LNCAP (cell line): Measurements from ENCODE around the gene WNT16.

Source experiments
- TF ChIP-seq, protein P1 (sequence below): fragments of 450-650 bp; IDR thresholded peaks from 2 replicates; pipeline ENCODE4 v1.5.1; 2017; ENCODE audit warnings: mild to moderate bottlenecking

Gene WNT16

DNA sequence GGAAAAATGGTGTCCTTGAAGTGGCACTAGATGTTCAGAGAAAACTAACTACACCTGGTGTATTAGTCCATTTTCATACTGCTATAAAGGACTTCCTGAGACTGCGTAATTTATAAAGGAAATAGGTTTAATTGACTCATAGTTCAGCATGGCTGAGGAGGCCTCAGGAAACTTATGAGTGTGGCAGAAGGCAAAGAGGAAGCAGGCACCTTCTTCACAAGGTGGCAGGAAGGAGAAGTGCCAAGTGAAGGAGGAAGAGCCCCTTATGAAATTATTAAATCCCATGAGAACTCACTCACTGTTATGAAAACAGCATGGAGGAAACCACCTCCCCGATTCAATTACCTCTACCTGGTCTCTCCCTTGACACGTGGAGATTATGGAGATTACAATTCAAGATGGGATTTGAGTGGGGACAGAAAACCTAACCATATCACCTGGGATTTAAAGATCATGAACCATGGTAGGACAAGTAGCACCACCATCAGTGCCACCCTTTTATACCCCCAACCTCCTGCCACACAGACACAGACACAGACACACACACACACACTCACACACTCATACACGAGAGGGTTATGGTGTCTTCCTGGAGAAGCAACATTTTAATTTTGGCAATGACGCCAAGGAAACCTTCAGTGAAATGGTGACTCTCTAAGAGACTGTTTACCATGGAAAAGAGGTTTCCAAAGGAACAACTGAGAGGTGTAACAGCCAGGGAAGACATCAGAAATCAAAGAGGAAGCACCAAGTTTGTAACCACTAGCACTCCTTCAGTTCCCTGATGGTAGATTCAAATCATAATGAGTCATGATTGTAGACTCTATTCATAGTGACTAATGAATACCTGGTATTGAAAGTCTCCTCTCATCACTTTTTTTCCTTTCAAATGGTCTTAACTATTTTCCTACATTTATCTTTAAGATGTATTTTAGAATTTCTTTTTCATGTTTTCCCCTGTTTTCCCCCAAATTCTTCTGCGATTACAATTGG lies 41.8 kb upstream of the WNT16 start:
- TF ChIP-seq, protein P1, sequence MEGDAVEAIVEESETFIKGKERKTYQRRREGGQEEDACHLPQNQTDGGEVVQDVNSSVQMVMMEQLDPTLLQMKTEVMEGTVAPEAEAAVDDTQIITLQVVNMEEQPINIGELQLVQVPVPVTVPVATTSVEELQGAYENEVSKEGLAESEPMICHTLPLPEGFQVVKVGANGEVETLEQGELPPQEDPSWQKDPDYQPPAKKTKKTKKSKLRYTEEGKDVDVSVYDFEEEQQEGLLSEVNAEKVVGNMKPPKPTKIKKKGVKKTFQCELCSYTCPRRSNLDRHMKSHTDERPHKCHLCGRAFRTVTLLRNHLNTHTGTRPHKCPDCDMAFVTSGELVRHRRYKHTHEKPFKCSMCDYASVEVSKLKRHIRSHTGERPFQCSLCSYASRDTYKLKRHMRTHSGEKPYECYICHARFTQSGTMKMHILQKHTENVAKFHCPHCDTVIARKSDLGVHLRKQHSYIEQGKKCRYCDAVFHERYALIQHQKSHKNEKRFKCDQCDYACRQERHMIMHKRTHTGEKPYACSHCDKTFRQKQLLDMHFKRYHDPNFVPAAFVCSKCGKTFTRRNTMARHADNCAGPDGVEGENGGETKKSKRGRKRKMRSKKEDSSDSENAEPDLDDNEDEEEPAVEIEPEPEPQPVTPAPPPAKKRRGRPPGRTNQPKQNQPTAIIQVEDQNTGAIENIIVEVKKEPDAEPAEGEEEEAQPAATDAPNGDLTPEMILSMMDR, result no peak

DNA sequence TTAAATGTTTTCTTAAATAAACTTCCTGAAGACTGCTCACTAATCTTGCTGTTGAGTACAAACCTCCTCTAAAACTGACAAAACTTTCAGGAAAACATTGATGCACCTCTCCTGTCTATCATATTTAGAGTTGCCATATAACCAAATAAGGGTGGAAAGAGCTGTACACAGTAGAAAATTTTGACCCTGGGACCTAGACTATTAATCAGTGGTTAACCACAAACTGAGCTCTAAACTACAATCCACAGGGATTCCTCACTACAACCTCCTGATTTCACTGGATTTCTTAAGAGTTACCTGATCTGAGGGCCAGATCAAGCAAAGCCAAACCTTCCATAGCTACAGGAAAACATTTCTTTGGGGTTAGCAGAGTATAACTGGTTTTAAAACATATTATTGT lies 39.9 kb upstream of the WNT16 start:
- TF ChIP-seq, protein P1, result no peak

DNA sequence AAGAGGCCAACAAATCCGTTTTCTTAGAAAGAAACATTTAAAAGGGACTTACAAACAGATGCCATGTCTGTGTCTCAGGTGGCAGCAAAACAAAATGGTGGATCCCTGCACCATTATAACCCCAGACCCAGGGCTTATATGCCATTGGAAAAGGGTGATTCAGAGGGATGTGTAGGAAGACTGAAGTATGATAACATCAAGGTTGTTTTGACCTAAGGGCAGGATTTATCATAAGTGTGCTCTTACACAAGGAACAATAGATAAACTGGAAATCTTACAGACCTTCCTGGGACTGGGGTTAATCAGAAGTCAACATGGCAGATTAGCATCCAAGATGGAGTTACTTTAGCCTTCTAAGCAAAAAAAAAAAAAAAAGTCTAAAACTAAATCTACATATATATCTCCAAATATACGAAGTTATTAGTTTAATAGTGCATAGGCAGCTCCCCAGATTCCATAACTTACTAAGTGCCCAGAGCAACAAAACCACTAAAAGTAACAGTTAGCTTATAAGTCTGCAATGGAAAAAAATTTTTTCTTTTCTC lies 34.3 kb upstream of the WNT16 start:
- TF ChIP-seq, protein P1, result no peak

DNA sequence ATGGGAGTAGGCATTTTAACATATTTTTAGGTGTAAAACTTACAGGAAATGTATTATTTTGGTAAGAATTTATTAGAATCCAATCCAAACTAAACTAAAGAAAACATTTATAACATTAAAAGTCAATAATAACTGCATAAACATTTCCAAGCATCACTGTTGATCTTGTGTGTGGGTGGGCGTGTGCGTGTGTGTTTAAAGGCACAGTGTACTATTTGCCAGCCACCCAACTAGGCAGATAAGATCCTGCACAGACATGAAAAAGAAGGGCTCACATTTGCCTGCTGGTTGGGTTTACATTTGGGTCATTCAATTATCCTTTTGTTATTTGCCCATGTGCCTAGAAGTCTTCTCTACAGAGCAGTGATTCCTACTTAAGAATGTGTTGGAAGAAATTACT lies 31.0 kb upstream of the WNT16 start:
- TF ChIP-seq, protein P1, result no peak

DNA sequence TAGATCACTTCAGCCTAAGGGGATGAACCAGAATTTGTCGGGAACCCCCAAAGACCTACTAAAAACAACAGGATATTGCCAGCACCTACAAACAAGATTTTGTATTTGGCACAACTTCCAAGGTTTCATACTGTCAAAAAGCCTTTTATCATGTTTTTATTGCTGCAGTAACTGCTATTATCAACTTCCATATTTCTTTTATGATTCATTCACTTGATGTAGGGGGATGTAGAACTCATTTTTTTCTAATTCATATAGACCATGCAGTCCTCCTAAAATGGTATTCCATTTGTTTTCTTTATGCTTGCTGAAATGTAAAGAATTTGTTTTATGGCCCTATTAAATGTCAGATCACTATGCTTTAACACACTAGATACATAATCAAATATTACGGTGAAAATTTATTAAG lies 30.0 kb upstream of the WNT16 start:
- TF ChIP-seq, protein P1, result no peak

DNA sequence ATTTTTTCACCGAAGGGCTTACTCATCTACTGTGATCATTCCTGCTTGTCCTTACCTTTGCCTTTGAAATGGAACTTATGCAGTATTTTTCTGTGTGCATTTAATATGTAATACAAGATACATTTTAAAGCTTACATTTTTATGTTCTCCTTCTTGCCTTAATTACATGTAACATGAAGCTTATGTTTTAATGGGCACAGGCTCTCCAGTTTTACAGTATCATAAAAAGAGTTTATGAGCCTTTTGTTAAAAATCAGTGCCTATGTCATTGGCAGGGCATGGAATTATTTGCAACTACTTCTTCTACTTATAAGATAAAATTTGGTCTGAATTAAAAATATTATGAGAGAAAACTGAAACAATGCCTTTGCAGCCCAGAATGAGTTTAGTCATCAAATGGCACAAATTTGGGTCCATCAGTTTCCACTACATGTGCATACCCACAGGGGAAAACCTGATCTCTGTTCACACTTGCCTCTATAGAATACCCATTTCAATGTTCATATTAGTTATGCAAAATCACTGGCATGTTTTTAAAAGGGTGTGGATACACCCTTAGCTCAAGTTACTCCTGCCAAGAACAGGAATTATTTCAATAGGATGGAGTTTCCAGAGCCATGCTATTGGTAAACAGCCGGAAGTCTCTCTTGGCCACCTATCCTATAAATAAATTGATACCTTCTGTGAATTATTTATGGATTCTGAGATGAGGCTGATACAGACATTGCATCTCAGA lies 27.9 kb upstream of the WNT16 start:
- TF ChIP-seq, protein P1, result no peak

DNA sequence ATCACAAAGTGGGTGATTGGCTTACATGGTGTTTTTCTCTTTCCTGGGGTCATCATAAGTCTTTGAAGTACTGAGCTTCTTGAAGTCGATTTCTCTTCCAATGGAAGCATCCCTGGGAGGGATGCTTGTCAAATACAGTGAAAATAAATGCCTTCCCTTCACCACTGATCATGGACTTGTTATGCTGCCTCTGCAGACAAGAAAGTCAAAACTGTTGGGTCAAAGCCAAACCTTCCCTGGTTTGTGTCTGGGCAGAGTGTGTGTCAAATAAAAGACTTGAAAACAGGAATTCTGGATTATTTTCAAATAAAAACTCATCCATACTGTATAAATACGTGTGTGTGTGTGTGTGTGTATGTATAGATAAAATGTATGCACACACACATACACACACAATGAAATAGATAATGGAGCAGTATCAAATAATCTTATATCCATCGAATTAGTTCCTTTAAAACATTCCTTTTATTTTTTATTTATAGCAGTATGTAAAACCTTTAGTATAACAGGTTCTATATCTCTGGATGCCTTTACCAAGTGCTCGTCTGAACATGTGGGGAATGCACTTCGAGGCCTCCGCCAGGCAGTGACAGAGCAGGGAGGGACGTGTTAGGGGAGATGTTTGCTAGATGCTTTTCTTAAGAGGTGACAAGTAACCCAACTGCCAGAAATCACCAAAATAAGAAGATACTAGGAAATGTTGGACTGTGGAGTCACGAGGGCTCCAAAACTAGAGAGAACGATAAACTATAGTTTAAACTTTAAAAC lies 27.2 kb upstream of the WNT16 start:
- TF ChIP-seq, protein P1, result no peak
